Muscle layer of colon (tissue), 2 donors: ENCODE measurements around the gene ERMAP.
A peak's percentile ranks its signal among the peaks of the same experiment; 100 is the strongest.

Experiments
- H3K27ac ChIP-seq: one replicate; pipeline ENCODE4 v1.7.0; 2013; ENCODE audit warnings: low read depth, mild to moderate bottlenecking, low read length, moderate library complexity
- H3K27me3 ChIP-seq, 2 donors: one replicate each; pipeline ENCODE4 v1.7.0; 2013; ENCODE audit warnings: low read length in 2 of 2, mild to moderate bottlenecking in 2 of 2; ENCODE audit not compliant: insufficient read depth in 2 of 2, control insufficient read depth in 1 of 2
- H3K36me3 ChIP-seq: one replicate; pipeline ENCODE4 v1.7.0; 2013; ENCODE audit warnings: mild to moderate bottlenecking, low read length; ENCODE audit not compliant: insufficient read depth
- H3K4me1 ChIP-seq: one replicate; pipeline ENCODE4 v1.7.0; 2013; ENCODE audit warnings: mild to moderate bottlenecking, low read length; ENCODE audit not compliant: insufficient read depth
- H3K4me3 ChIP-seq, 2 donors: one replicate each; pipeline ENCODE4 v1.7.0; 2013; ENCODE audit warnings: low read length in 2 of 2, low read depth in 1 of 2, mild to moderate bottlenecking in 1 of 2, moderate library complexity in 1 of 2
- H3K9ac ChIP-seq: one replicate; pipeline ENCODE4 v1.7.0; 2013; ENCODE audit warnings: low read length
- H3K9me3 ChIP-seq: one replicate; pipeline ENCODE4 v1.7.0; 2013; ENCODE audit warnings: mild to moderate bottlenecking, low read length
- donor health status: abdominal sarcoma.
- donor health status: Adenocarcinoma of cecum.

The ERMAP gene

DNA sequence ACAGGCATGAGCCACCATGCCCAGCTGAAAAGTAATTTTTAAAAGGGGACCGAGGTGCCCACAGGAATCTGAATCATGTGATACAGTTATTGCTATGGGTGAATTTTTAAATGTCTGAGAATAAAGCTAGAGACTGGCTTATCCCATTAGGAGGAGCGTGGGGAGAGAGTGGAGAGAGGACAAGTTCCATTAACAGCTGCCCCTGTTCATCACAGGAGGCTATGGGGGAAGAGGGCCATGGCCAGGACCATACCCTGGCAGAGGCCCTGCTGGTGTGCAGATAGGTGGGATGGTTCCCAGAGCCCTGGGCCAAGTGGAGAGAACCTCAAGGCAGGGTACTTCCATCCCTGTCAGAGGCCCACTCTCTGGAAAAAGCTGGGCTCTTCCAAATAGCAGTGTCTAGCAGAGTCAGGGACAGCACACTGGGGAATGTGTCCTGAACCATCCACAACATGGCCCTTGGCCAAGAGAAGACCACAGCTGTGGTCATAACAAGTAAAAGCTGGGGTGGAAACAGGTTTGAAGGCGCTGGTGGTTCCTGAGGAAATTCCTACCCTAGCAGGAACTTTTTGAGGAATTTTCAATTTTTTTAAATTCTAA, 15.8 kb downstream of the ERMAP start:
- Histone ChIP-seq H3K27me3 (no peaks in the 10 kb centered on the region), H3K4me1 (no peaks in the 10 kb centered on the region)

DNA sequence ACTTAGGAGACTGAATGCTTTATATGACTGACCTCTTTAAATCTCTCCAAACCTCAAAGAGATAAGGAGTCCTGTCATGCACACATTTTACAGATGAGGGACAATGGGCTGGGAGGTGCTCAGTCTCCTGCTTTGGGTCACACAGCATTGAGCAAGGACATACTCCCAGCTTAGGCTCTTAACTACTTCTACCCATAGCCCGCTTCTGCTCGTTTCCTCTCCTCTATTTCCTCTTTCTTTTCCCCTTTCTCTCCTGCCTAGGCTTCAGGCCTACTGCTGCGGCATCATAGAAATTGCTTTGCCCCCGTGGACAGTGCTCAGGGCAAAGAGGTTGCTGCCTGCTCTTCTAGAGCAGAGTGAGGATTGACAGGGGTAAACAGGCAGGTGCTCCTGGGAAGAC, 17.1 kb downstream of the ERMAP start:
- H3K4me1 ChIP-seq, result no peaks in the 10 kb centered on the region
- H3K27me3 ChIP-seq, result no peaks in the 10 kb centered on the region
- no peaks in the 10 kb centered on the region for H3K9me3 ChIP-seq
- H3K27ac ChIP-seq, result no peak overlapping the region
- peaks cover 18% of the 10 kb centered on the region for H3K36me3 ChIP-seq
- H3K4me3 ChIP-seq, result no peak overlapping the region
- H3K9ac ChIP-seq, result no peak overlapping the region

More for the DNA sequence above, 15.8 kb downstream of the ERMAP start:
- Histone ChIP-seq H3K9me3 (no peaks in the 10 kb centered on the region), H3K36me3 (peaks cover 18% of the 10 kb centered on the region), H3K9ac (no peak overlapping the region), H3K4me3 (no peak overlapping the region), H3K27ac (no peak overlapping the region)

DNA sequence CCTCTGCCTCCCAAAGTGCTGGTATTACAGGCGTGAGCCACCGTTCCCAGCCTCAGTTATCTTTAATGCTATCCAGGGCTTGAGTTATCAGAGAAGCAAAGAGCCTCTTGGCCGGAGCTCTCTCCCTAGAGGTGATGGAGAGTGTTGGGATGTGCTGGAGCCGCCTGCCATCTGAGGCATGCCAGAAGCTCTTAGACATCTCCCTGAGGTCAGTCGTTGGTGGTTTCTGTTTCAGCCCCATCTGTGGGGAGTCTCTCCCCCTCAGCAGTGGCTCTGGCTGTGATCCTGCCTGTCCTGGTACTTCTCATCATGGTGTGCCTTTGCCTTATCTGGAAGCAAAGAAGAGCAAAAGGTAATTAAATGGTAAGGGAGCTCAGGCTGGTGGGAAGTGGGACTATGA, 17.9 kb downstream of the ERMAP start:
- H3K4me1 ChIP-seq, result no peaks in the 10 kb centered on the region
- H3K4me3 ChIP-seq, result no peak overlapping the region
- H3K9ac ChIP-seq, result no peak overlapping the region
- no peaks in the 10 kb centered on the region for H3K27me3 ChIP-seq
- H3K36me3 ChIP-seq, result peaks cover 14% of the 10 kb centered on the region
- H3K9me3 ChIP-seq, result no peaks in the 10 kb centered on the region
- no peak overlapping the region for H3K27ac ChIP-seq

DNA sequence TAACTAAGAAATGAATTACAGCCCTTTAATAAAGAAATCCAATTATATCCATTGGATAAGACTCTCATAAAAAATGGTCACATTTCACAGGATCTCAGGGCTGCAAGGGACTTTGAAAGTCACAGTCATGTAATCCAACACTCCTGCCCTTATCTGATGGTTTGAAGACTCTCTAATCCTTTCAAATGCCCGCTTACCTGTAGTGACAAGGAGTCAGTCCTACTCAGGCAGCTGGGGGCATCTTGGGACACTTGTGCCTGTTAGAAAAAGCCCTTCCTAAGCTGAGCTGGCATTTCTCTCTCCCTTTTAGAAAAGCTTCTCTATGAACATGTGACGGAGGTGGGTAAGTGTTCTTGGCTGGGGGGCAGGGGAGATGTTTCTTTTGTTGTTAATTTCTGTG, 18.5 kb downstream of the ERMAP start:
- Histone ChIP-seq H3K27ac (no peak overlapping the region), H3K9me3 (no peaks in the 10 kb centered on the region), H3K27me3 (no peaks in the 10 kb centered on the region), H3K36me3 (peaks cover 8% of the 10 kb centered on the region), H3K4me3 (no peak overlapping the region), H3K4me1 (no peaks in the 10 kb centered on the region), H3K9ac (no peak overlapping the region)

GRCh38 chr1:42837709-42838108, 20.8 kb downstream of the ERMAP start:
- H3K36me3 ChIP-seq, result peaks cover 10% of the 10 kb centered on the region
- H3K27ac ChIP-seq, result no peak overlapping the region
- no peaks in the 10 kb centered on the region for H3K27me3 ChIP-seq

DNA sequence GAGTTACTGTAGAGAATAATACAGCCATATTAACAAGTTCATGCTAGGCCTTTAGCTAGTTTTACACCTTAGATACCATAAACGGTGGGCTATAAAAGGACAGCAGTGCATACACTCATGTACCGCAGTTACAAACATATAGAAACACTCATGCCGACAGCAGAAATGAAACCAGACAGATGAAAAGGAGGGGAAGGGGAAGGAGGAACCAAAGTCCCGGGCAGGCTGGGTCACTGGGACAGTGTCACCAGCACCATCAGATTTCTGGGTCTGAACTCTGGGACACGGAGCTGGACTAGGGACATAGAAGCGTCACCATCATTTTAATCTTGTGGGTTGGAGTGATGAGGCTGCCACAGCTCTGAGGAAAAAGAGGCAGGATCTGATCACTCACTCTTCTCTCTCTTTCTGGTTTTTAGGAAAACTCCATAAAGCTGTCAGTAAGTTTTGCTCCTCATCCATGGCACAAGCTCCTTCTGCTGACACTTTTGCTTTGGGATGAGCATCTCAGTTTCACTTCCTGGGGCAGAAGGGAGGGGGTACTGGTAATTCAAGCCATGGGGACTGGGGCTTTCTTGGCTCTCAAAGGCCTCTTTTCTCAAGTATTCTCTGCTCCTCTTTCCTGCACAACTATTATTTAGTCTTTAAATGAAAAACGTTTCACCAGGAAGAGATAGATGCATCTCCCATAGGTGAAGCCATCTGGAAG, 21.7 kb downstream of the ERMAP start:
- Histone ChIP-seq H3K9me3 (no peaks in the 10 kb centered on the region), H3K27ac (no peak overlapping the region), H3K9ac (no peak overlapping the region), H3K4me3 (no peak overlapping the region), H3K27me3 (no peaks in the 10 kb centered on the region), H3K36me3 (peaks cover 16% of the 10 kb centered on the region), H3K4me1 (no peaks in the 10 kb centered on the region)

More at GRCh38 chr1:42837709-42838108, 20.8 kb downstream of the ERMAP start:
- no peak overlapping the region for H3K4me3 ChIP-seq
- H3K9ac ChIP-seq, result no peak overlapping the region
- no peaks in the 10 kb centered on the region for H3K9me3 ChIP-seq
- H3K4me1 ChIP-seq, result no peaks in the 10 kb centered on the region

DNA sequence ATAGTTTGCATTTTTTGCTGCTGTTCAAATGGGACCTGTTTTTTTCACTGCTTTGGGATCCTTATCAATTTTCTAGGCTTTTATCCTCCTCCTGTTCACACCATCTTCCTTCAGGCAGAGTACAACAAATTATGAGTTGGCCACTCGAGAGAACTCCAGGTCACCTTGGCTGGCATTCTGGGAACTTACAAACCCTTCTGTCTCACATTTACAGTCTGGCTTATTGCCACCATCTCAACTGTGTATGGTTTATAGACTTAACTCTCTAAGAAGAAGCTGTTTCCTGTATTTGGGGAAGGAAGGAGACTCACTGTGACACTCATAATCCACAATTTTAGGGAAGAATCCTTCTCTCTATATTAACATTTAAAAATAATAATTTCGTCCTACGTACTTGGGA, 24.1 kb downstream of the ERMAP start:
- no peak overlapping the region for H3K27ac ChIP-seq
- no peak overlapping the region for H3K4me3 ChIP-seq
- no peaks in the 10 kb centered on the region for H3K4me1 ChIP-seq
- no peaks in the 10 kb centered on the region for H3K9me3 ChIP-seq
- H3K9ac ChIP-seq, result no peak overlapping the region
- peaks cover 9% of the 10 kb centered on the region for H3K36me3 ChIP-seq
- no peaks in the 10 kb centered on the region for H3K27me3 ChIP-seq

DNA sequence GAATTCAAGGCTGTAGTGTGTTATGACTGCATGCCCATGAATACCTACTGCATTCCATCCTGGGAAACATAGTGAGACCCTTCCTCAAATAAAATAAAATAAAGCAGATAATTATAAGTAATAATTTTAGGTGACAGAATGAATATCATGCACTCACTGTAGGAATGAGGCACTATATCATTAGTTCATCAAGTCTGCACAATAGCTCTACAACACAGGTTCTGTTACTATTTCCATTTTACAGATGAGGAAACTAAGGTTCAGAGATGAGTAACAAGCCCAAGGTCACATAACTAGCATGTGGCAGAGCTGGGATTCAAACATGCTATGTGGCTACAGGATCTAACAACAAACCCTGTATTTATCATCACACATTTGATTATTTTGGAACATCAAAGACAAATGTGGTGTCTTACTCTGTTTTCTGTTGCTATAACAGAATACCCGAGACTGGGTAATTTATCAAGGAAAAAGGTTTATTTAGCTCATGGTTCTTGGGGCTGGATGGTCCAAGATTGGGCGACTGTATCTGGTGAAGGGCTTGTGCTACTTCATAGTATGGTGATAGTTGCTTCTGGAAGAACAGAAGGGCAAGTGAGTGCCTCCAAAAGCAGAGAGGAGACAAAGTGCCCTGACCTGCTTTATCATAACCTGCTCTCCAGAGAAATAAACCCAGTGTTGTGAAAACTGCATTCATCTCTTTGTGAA, 24.7 kb downstream of the ERMAP start:
- no peaks in the 10 kb centered on the region for H3K9me3 ChIP-seq
- no peaks in the 10 kb centered on the region for H3K27me3 ChIP-seq
- peaks cover 9% of the 10 kb centered on the region for H3K36me3 ChIP-seq
- no peak overlapping the region for H3K27ac ChIP-seq
- no peak overlapping the region for H3K4me3 ChIP-seq
- H3K4me1 ChIP-seq, result no peaks in the 10 kb centered on the region
- no peak overlapping the region for H3K9ac ChIP-seq

DNA sequence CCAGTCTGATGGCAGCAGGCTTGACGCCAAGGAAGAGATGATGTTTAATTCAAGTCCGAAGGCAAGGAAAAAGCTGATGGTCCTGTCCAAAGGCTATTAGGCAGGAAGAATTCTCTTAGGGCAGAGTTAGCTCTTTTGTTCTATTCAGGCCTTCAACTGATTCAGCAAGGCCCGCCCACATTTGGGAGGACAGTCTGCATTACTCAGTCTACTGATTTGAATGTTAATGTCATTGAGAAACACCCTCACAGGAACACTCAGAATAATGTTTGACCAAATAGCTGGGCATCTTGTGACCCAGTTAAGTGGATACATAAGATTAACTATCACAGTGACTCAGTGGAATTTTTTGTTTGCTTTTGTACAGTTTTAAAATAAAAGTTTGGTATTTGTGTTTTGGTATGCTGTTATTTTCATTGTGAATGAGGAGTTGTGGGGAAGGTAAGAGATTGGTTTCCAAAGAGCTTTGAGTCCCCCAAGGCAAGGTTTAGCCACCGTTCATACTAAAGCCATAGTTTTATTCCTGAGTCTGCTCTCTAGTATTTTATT, 27.7 kb downstream of the ERMAP start:
- Histone ChIP-seq H3K9ac (no peak overlapping the region), H3K36me3 (peaks cover 9% of the 10 kb centered on the region), H3K27ac (no peak overlapping the region), H3K4me3 (no peak overlapping the region), H3K4me1 (peaks cover 13% of the 10 kb centered on the region), H3K9me3 (no peaks in the 10 kb centered on the region), H3K27me3 (no peaks in the 10 kb centered on the region)

DNA sequence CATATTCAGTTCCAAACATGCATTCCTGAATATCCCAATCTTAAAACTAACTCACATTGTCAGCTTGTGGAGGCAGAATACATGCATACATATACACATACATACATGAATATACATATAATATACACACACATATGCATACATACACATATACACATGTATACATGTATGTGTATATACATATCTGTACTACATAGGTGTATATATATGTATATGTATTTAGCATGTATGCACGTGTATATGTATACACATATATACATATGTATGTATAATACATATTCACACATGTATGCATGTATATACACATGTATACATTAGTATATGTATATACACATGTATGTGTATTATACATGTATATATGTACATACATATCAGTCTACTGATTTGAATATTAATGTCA, 28.3 kb downstream of the ERMAP start:
- no peak overlapping the region for H3K4me3 ChIP-seq
- H3K4me1 ChIP-seq, result peaks cover 13% of the 10 kb centered on the region
- no peak overlapping the region for H3K27ac ChIP-seq
- H3K9ac ChIP-seq, result no peak overlapping the region
- peaks cover 9% of the 10 kb centered on the region for H3K36me3 ChIP-seq
- no peaks in the 10 kb centered on the region for H3K9me3 ChIP-seq
- no peaks in the 10 kb centered on the region for H3K27me3 ChIP-seq

DNA sequence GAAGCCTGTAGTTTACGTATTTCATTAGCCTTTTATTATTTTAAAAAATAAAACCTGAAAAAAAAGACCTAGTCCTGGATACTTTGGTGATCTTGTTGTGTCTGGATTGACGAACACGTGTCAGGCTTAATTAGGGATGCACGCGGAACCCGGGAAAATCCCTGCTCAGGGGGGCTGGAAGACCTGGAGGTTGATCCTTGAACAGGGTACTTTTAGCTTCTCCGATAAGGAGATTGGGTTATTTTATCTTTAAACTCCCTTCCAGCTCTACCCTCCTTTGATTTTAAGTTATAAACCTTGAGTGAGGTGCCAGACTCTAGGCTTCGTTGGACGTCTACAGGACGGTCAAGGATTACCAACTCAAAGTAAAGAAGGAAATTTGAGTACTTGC, 28.9 kb downstream of the ERMAP start:
- no peak overlapping the region for H3K27ac ChIP-seq
- peak overlapping the region; percentile 44 to 82 for H3K4me3 ChIP-seq

More for the DNA sequence above, 28.9 kb downstream of the ERMAP start:
- H3K36me3 ChIP-seq, result peaks cover 11% of the 10 kb centered on the region
- H3K9me3 ChIP-seq, result no peaks in the 10 kb centered on the region
- no peaks in the 10 kb centered on the region for H3K27me3 ChIP-seq
- peaks cover 13% of the 10 kb centered on the region for H3K4me1 ChIP-seq
- H3K9ac ChIP-seq, result no peak overlapping the region
